Adrenal gland (tissue), 5 donors: Measurements from ENCODE around the gene FOXC1.

Experiments used
- POLR2A ChIP-seq, 2 donors: fragments of 450-650 bp; IDR thresholded peaks; one replicate each; pipeline ENCODE4 v1.6.1; 2017; ENCODE audit warnings: antibody characterized with exemption in 2 of 2, mild to moderate bottlenecking in 2 of 2, moderate library complexity in 1 of 2
- TF ChIP-seq, protein P1 (sequence below), 6 experiments: fragments of 450-650 bp in 4 of 6; fragments of 200-600 bp in 2 of 6; sonication (generic) in 1 of 6; IDR thresholded peaks; 1 replicate in 5 of 6; 2 replicates in 1 of 6; pipeline versions ENCODE4 v1.5.1 to v1.8.0; 2016 to 2021; ENCODE audit warnings: antibody characterized with exemption in 6 of 6, mild to moderate bottlenecking in 2 of 6, moderate library complexity in 1 of 6
- donor health status: DM: no; HTN: no; CAD: no.

DNA sequence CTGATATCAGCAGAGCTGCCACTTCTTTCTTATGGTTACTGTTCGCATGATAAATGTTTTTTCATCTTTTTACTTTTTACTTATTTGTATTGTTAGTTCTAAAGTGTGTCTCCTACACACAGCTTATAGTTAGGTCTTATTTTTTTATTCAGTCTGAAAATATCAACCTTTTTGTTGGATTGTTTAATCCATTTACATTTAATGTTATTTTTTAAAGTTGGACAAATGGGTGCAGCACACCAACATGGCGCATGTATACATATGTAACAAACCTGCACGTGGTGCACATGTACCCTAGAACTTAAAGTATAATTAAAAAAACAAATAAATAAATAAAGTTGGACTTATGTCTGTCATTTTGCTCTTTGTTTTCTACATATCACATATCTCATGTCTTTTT, 40.3 kb upstream of the FOXC1 start:
- TF ChIP-seq, protein P1, sequence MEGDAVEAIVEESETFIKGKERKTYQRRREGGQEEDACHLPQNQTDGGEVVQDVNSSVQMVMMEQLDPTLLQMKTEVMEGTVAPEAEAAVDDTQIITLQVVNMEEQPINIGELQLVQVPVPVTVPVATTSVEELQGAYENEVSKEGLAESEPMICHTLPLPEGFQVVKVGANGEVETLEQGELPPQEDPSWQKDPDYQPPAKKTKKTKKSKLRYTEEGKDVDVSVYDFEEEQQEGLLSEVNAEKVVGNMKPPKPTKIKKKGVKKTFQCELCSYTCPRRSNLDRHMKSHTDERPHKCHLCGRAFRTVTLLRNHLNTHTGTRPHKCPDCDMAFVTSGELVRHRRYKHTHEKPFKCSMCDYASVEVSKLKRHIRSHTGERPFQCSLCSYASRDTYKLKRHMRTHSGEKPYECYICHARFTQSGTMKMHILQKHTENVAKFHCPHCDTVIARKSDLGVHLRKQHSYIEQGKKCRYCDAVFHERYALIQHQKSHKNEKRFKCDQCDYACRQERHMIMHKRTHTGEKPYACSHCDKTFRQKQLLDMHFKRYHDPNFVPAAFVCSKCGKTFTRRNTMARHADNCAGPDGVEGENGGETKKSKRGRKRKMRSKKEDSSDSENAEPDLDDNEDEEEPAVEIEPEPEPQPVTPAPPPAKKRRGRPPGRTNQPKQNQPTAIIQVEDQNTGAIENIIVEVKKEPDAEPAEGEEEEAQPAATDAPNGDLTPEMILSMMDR (IDR thresholded peaks at IDR 0.05): no peak
- no peak for TF ChIP-seq POLR2A (IDR thresholded peaks at IDR 0.05)
